HG03095 (cell line): Measurements from ENCODE around the gene DPPA4.
"Not testable (repeated sequence)": the region's sequence is repeated elsewhere in the genome, so short reads cannot be mapped to it uniquely, and the experiment has no call there.

Experiments
- ATAC-seq: cut with Tn5 transposase; IDR thresholded peaks from one replicate; pipeline ENCODE4 v1.9.1; 2021; ENCODE audit warnings: moderate library complexity; ENCODE audit not compliant: unreplicated experiment

The DPPA4 gene

GRCh38 chr3:109337393-109337792, at the start of gene DPPA4:
DPPA4 (minus strand) TSS chr3:109337546; CDS start chr3:109337517, 29 bp downstream.
- no peak for ATAC-seq

- no peak for ATAC-seq
These were observed 48.3 kb upstream of the DPPA4 start for GRCh38 chr3:109385442-109386318.

- ATAC-seq, result no peak
These were observed 46.8 kb upstream of the DPPA4 start for GRCh38 chr3:109384164-109384563.

GRCh38 chr3:109382588-109382987, 45.2 kb upstream of the DPPA4 start:
- ATAC-seq, result no peak

- ATAC-seq, result no peak
These were observed 38.6 kb upstream of the DPPA4 start for GRCh38 chr3:109375975-109376374.

- not testable (repeated sequence) for ATAC-seq
These were observed 37.1 kb upstream of the DPPA4 start for GRCh38 chr3:109374434-109374833.

- no peak for ATAC-seq
These were observed 36.6 kb upstream of the DPPA4 start for GRCh38 chr3:109373933-109374332.

- no peak for ATAC-seq
These were observed 35.3 kb upstream of the DPPA4 start for GRCh38 chr3:109372639-109373038.

- ATAC-seq, result no peak
These were observed 32.2 kb upstream of the DPPA4 start for GRCh38 chr3:109369510-109369909.

- ATAC-seq, result no peak
These were observed 26.7 kb upstream of the DPPA4 start for GRCh38 chr3:109364088-109364487.

- ATAC-seq, result no peak
These were observed 26.3 kb upstream of the DPPA4 start for GRCh38 chr3:109363634-109364033.

GRCh38 chr3:109362823-109363222, 25.5 kb upstream of the DPPA4 start:
- no peak for ATAC-seq

GRCh38 chr3:109358809-109359208, 21.5 kb upstream of the DPPA4 start:
- not testable (repeated sequence) for ATAC-seq

- no peak for ATAC-seq
These were observed 19.3 kb upstream of the DPPA4 start for GRCh38 chr3:109356442-109357155.

- ATAC-seq, result no peak
These were observed 18.5 kb upstream of the DPPA4 start for GRCh38 chr3:109355625-109356441.

- ATAC-seq, result no peak
These were observed 15.7 kb upstream of the DPPA4 start for GRCh38 chr3:109353057-109353456.

- no peak for ATAC-seq
These were observed 13.9 kb upstream of the DPPA4 start for GRCh38 chr3:109351231-109351630.

GRCh38 chr3:109346770-109347295, 9.5 kb upstream of the DPPA4 start:
- no peak for ATAC-seq

- no peak for ATAC-seq
These were observed 8.8 kb upstream of the DPPA4 start for GRCh38 chr3:109346099-109346498.

GRCh38 chr3:109339714-109340648, 2.6 kb upstream of the DPPA4 start:
- ATAC-seq, result no peak
